ENCODE measurements around the gene KCNH3.
"Not testable (repeated sequence)": the region's sequence is repeated elsewhere in the genome, so short reads cannot be mapped to it uniquely, and the experiment has no call there.

The KCNH3 gene

DNA sequence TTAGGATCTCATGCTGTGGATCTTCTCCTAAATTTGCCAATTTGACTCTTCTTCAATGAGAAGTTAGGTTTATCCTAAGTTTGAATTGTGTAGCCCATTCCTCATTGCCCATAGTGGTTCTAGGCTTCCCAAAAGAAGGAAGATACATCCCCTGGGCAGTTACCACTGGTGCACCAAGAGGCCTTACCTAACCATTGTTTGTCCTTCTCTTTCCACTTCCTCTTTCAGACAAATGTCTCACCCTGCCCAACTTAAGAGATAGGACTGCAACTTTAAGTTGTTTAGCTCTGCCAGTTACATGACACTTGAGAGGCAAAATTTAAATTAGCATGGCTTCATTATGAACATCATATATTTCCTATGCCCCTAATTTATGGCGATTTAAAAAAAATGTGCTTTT lies 9.4 kb upstream of the KCNH3 start (continued):
- TF ChIP-seq, protein P1, sequence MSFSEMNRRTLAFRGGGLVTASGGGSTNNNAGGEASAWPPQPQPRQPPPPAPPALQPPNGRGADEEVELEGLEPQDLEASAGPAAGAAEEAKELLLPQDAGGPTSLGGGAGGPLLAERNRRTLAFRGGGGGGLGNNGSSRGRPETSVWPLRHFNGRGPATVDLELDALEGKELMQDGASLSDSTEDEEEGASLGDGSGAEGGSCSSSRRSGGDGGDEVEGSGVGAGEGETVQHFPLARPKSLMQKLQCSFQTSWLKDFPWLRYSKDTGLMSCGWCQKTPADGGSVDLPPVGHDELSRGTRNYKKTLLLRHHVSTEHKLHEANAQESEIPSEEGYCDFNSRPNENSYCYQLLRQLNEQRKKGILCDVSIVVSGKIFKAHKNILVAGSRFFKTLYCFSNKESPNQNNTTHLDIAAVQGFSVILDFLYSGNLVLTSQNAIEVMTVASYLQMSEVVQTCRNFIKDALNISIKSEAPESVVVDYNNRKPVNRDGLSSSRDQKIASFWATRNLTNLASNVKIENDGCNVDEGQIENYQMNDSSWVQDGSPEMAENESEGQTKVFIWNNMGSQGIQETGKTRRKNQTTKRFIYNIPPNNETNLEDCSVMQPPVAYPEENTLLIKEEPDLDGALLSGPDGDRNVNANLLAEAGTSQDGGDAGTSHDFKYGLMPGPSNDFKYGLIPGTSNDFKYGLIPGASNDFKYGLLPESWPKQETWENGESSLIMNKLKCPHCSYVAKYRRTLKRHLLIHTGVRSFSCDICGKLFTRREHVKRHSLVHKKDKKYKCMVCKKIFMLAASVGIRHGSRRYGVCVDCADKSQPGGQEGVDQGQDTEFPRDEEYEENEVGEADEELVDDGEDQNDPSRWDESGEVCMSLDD (tag by site-specific recombination; IDR thresholded peaks at IDR 0.05) = no peak
- TF ChIP-seq ZNF654 (tag by site-specific recombination; IDR thresholded peaks at IDR 0.05; ENCODE audit: low read depth) (no peak), ZNF600 (tag by site-specific recombination; IDR thresholded peaks at IDR 0.05) (no peak)
- TF ChIP-seq, protein P2, sequence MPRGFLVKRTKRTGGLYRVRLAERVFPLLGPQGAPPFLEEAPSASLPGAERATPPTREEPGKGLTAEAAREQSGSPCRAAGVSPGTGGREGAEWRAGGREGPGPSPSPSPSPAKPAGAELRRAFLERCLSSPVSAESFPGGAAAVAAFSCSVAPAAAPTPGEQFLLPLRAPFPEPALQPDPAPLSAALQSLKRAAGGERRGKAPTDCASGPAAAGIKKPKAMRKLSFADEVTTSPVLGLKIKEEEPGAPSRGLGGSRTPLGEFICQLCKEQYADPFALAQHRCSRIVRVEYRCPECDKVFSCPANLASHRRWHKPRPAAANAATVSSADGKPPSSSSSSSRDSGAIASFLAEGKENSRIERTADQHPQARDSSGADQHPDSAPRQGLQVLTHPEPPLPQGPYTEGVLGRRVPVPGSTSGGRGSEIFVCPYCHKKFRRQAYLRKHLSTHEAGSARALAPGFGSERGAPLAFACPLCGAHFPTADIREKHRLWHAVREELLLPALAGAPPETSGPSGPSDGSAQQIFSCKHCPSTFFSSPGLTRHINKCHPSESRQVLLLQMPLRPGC (tag by site-specific recombination; IDR thresholded peaks at IDR 0.05) = no peak

DNA sequence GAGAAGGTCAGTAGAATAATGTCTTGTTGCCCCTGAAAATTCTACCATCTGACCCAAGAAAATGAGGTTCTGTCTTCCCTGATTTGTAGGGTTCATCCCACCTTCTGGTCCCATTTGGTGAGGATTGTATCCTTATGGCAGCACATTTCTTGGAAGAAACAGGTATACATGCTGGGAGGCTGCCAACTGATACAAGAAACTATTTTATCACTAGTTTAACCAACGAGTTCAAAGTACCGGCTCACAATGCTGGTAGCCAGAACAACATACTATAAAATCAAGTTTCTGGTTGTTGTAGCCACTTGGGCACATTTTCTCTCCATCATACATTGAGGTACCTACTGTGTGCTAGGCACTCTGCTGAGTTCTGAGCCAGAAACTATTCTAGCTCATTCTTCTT lies 7.1 kb upstream of the KCNH3 start:
- H3K4me1 ChIP-seq (ENCODE audit: control insufficient read depth, insufficient read depth, low read length) = no peaks in the 10 kb centered on the region
- POLR2A ChIA-PET = interaction anchor here (0.6 to 1.2 kb wide), 2 partner anchors 165 to 573 kb away, joined by 3 to 4 read pairs; partner anchors contain the start of gene SPATS2
- CTCF ChIA-PET = interaction anchor here (0.6 to 3.5 kb wide), 6 partner anchors 13 to 622 kb away, joined by 3 to 19 read pairs (median 4); no protein-coding TSS in a partner anchor
- H3K36me3 ChIP-seq (ENCODE audit: control insufficient read depth in 2 of 2, insufficient read depth in 1 of 2, low read length in 2 of 2) = peaks cover 0 to 8% of the 10 kb centered on the region in 2 experiments; a peak in 1 of 3 replicates
- TF ChIP-seq ZNF600 (tag by site-specific recombination; IDR thresholded peaks at IDR 0.05) = no peak
- no peak for TF ChIP-seq ZNF654 (tag by site-specific recombination; IDR thresholded peaks at IDR 0.05; ENCODE audit: low read depth)
- TF ChIP-seq ZNF169 (tag by site-specific recombination; IDR thresholded peaks at IDR 0.05) = no peak
- no peak for TF ChIP-seq OVOL3 (tag by site-specific recombination; IDR thresholded peaks at IDR 0.05)
- no peak for TF ChIP-seq BCL11A (tag by site-specific recombination; IDR thresholded peaks at IDR 0.05; ENCODE audit: low read depth)
- no peak for TF ChIP-seq ZNF561 (tag by site-specific recombination; IDR thresholded peaks at IDR 0.05; ENCODE audit: borderline replicate concordance)
- no peak for TF ChIP-seq ZBTB17 (tag by site-specific recombination; IDR thresholded peaks at IDR 0.05)
- no peaks in the 10 kb centered on the region for H3K9me3 ChIP-seq (ENCODE audit: control insufficient read depth, insufficient read depth, low read depth, low read length)
- H3K27ac ChIP-seq (ENCODE audit: extremely low read depth, low read depth, low read length) = no peak overlapping the region
- H3K4me3 ChIP-seq (ENCODE audit: low read depth, low read length) = no peak overlapping the region

- H3K27ac ChIP-seq (ENCODE audit: extremely low read depth, low read depth, low read length) = no peak overlapping the region
- ChIA-PET POLR2A (interaction anchor here (0.7 to 1.2 kb wide), 2 partner anchors 21 to 166 kb away, joined by 4 read pairs; partner anchors contain the start of gene SPATS2), CTCF (interaction anchor here (3.5 kb wide), 1 partner anchor 175 kb away, joined by 19 read pairs; no protein-coding TSS in a partner anchor)
- H3K36me3 ChIP-seq (ENCODE audit: control insufficient read depth in 2 of 2, insufficient read depth in 1 of 2, low read length in 2 of 2) = no peaks in the 10 kb centered on the region
- H3K9me3 ChIP-seq (ENCODE audit: control insufficient read depth, insufficient read depth, low read depth, low read length) = no peaks in the 10 kb centered on the region
- H3K4me3 ChIP-seq (ENCODE audit: low read depth, low read length) = no peak overlapping the region
- peaks cover 2% of the 10 kb centered on the region; the same call in 1 of the 2 replicates for H3K4me1 ChIP-seq (ENCODE audit: control insufficient read depth, insufficient read depth, low read length)
- TF ChIP-seq ZNF792 (tag by site-specific recombination; IDR thresholded peaks at IDR 0.05) (no peak), ZNF707 (tag by site-specific recombination; IDR thresholded peaks at IDR 0.05) (no peak), HOXC10 (CRISPR knock-in tag; IDR thresholded peaks at IDR 0.05) (no peak), ZNF398 (tag by site-specific recombination; IDR thresholded peaks at IDR 0.05) (no peak), ZNF223 (tag by site-specific recombination; IDR thresholded peaks at IDR 0.05) (no peak), TCF7L2 (IDR thresholded peaks at IDR 0.05; ENCODE audit: borderline replicate concordance, low read depth, low read length) (no peak), ZNF624 (tag by site-specific recombination; IDR thresholded peaks at IDR 0.05) (no peak)
These were observed 5.5 kb upstream of the KCNH3 start for GRCh38 chr12:49533331-49533730.

GRCh38 chr12:49534122-49534521 lies 4.7 kb upstream of the KCNH3 start:
- H3K4me3 ChIP-seq (ENCODE audit: low read depth, low read length); H3K9me3 ChIP-seq (ENCODE audit: control insufficient read depth, insufficient read depth, low read depth, low read length); H3K27ac ChIP-seq (ENCODE audit: extremely low read depth, low read depth, low read length); H3K36me3 ChIP-seq (ENCODE audit: control insufficient read depth in 2 of 2, insufficient read depth in 1 of 2, low read length in 2 of 2); H3K4me1 ChIP-seq (ENCODE audit: control insufficient read depth, insufficient read depth, low read length): not testable (repeated sequence)
- ChIA-PET CTCF (interaction anchor here (1.2 to 3.5 kb wide), 2 partner anchors 20 to 176 kb away, joined by 6 to 19 read pairs; no protein-coding TSS in a partner anchor), POLR2A (interaction anchor here (0.7 kb wide), 1 partner anchor 20 kb away, joined by 4 read pairs; no protein-coding TSS in a partner anchor)

All from HEK293 (cell line).